GM18526 (cell line): ENCODE results near the gene NFKBIB.
A peak's percentile ranks its signal among the peaks of the same experiment; 100 is the strongest.

ENCODE experiments used
- POLR2A ChIP-seq: IDR thresholded peaks from 3 replicates; pipeline ENCODE4 v1.6.1; 2011; ENCODE audit not compliant: insufficient read length; ENCODE audit errors: extremely low read depth

The NFKBIB gene

DNA sequence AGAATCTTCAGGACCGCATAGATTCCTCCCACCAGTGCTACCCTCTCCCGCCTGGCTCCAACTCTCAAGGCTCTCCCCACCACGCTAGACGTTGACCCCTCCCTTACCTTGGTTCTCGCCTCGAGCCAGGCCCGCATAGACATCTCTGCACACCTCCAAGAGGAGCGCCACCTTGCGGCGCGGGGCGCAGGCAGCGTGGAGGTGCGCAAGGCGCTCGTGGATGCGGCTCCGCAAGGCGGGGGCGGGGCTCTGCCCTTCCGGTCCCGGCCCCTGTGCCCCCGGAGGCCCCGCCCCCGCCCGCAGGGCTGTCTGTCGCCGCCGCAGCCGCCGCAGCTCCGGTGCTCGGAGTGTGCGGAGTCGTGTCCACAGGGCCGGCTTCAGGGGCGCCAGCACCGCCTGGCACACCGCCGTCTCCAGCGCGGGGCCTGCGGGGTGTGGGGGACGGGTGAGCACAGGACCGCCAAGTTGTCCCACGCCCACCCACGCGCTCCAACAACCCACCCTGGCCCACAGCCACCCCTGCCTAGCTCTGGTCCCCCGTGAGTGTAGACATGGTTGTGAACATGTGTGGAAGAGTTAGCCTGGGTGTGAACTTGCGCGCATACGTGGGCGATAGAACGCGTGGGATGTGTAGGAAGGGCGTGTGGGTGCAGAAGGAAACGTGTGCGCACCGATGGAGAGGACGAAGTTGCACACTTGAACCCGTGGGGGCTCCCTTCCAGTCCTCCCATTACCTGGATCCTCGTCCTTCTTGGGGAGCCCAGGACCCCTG, 29.7 kb upstream of the NFKBIB start:
- no peak for TF ChIP-seq POLR2A

DNA sequence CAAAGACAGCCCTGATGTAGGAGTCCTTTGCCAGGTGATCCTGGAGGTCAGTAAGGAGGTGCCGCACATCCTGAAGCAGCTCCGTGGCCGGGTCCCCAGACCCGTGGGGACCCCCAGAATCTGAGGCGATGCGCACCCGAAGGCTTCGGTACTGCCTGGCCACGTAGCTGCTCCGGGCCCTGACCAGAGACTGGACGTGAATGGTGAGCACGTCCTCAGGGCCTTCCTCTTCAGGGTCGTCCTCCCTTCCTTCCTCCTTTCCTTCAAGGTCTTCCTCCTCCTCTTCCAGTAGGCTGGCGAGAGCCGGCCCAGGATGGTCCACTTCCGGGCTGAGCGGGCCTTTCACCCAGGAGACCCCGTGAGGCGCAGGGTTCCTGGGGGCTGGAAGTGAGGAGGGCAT, 29.2 kb upstream of the NFKBIB start:
- no peak for TF ChIP-seq POLR2A

DNA sequence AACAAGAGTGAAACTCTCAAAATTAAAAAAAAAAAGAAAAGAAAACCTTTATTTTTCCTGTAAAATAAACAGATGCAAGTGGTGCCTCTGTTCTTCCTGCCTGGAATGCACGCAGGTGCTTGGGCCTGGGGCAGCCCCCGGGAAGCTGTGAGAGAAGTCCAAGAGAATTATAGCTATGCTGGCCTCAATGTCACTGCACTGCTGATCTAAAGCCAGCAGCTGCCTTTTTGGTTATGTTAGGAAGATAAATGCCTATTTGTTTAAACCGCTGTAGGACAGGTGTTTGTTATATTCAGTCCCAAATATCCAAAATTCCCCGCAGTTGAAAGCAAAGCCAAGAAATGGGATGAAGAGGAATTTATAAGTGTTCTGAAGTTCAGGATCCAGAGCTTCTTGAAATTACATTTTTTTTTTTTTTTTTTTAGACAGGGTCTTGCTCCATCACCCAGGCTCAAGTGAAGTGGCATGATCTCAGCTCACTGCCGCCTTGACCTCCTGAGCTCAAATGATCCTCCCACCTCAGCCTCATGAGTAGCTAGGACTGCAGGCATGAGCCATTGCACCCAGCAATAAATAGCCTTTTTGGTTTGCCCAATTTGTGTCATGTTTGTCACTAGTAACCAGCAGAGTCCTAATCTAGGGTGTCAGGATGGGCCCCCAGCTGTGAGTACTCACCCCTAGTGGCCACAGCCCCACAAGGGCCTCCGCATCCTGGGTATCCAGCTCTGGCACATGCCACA, 23.9 kb upstream of the NFKBIB start:
- no peak for TF ChIP-seq POLR2A

DNA sequence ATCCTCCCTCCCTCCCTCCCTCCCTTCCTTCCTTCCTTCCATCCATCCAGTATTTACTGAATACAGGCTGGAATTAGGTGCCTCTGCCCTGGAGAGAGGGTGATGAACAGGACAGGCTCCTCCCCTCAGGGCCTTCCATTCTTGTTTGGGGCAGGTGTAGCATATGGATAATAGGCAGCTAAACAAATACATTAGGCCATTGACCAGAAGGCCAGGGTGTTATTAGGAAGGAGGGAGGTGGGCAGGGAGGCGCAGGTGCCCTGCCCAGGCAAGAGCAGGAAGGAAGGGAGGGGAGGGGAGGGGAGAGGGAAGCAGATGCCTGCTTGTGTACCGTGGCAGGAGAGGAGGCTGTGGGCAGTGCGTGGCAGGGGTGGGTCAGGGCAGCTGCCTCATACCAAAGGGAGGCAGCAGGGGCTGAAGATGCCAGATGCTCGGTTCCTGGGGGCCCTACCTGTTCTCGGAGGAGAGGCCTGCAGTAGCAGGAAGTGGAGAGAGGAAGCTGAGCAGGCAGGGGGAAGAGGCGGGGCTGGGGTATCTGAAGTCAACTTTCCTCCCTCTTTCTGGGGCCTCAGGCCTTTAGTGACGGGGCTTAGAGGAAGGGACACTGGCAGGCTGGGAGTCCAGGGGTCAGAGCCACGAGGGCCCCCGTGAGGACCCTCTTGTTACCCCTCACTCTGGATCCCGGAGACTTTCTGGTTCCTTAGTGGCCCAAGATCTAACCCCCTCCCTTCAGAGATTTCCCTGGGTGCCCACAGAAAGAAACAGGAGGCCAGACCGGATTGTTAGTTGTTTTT, 21.8 kb upstream of the NFKBIB start, which contains the start of gene RINL:
Gene RINL (minus strand): TSS at position 495 of the 794 bp plus-strand sequence. CDS start 1,533 bp downstream, outside the sequence.
- TF ChIP-seq POLR2A = peak; percentile 75

DNA sequence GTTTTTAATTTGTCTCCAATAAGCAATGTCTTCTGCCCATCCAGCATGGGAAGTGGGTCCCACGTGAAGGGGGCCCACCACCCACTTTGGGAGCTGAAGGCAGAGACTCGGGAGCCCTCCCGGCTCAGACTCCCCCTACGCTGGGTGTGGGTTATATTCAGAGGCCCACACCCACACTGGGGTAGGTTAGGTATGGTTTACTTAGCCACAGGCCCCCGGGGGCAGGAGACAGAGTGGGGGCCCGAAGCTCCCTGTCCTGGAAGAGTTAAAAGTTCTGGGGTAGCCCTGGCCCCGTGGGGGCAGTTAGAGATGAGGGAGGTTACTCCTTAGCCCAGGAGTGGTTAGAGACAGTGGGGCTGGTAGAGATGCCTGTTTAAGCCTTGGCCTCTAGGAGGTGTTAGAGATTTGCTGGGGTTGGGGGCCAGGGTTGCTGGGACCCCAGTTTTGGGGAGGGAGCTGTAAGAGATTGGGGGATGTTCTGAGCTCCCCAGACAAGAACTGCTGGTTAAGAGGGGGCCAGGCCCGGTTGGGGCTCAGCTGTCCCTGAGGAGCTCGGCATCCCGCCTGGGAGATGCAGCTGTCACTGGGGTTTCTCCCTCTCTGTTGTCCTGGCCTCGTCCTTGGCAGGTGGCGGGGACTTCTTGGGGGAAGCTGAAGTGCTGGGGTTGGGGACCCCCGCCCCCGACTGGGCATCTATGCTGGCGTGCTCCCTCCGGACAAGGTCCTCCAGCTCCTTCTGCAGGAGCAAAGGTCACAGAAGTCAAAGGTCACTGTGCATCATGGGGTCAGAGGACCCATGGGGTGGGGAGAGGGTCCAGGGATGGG, 21.0 kb upstream of the NFKBIB start:
- TF ChIP-seq POLR2A = no peak

DNA sequence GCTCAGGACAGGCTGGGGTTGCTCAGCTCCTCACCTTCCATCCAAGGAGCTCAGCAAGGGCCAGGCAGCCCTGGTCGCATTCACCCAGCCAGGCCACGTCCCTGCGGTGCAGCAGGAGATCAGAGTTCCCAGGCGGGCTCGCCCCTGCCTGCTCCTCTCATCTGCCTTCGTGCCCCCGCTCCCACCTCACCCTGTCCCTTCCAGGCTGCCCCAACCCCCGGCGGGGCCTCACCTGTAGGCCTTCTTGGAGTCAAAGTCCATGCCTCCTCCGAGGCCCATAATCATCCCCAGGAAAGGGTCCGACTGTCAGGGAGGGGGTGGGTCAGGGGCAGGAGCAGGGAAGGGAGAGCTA, 20.4 kb upstream of the NFKBIB start:
- no peak for TF ChIP-seq POLR2A

DNA sequence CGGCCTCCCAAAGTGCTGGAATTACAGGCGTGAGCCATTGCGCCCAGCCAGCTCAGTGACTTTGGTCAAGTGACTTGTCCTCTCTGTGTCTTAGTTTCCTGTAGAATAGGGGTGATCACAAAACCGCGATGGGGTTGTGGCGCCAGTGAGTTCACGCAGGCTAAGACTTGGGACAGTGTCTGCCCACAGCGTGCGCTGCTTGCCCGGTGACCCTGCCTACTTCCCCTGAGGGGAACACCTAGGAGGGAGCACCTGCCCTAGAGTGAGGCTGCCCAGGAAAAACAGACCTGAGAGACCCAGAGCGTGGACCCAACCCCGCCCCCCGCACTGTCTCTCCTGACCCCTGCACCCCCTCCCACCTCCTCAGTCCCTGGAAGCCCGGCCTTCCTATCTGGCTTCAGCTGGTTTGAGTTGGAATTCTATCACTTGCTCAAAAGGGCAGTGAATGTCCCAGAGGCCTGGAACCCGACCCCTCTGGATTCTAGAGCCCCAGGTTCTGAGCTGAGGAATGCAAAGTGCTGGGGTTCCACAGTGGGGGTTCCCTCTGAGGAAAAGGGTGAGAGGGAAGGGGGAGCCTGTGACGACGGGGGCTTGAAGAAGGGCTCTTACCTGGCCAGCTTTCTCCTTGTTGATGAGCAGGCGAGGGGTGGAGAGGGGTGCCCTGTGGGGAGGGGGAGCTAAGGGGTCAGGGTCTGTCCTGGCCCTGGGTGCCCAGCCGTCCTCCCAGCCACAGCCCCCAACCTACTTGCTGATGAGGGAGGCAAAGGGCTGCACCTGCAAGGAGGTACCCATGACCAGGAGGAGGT, 19.5 kb upstream of the NFKBIB start:
- no peak for TF ChIP-seq POLR2A

DNA sequence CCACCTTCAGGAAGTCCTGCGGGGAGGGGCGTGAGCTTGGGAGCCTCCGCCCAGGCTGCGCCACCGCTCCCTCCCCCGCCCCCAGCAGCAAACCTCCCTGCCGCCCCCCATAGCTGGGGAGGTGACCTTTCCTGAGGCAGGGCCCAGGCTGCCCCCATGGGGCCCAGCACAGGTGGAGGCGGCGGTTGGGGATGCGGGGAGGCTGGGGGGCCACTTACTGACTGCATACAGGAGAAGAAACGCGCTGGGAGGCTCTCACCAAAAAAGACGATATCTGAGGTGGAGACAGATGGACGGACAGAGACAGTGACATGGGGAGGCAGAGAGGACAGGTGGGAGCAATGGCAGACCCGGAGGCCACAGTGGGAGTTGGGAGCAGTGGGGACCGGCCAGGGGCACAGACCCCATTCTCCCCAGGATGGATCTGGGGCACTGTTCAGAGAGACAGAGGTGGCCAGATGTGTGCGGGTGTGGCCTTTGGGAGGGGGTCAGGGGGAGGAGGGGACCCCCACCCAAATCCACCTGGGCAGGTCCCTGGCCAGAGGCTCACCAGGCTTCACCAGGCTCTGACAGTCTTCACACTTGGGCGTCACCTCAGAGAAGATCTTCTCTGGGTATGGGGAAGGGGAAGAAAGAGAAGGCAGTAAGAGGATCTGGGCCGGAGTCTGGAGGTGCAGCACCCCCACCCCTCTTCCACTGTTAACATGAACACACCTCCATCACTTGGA, 18.7 kb upstream of the NFKBIB start:
- no peak for TF ChIP-seq POLR2A

DNA sequence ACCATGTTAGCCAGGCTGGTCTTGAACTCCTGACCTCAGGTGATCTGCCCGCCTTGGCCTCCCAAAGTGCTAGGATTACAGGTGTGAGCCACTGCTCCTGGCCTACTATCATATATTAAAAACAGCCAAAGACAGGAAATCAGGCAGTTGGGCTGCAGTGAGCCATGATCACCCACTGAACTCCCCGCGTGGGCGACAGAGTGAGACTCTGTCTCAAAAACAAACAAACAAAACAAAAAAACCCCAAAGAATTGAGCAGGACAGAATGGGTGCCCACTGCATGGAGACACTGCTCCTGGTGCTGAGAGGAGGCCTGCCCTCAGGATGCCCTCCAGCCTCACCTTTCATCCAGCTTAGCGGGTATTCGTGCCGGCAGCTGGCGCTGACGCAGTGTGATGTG, 16.5 kb upstream of the NFKBIB start:
- TF ChIP-seq POLR2A = no peak

DNA sequence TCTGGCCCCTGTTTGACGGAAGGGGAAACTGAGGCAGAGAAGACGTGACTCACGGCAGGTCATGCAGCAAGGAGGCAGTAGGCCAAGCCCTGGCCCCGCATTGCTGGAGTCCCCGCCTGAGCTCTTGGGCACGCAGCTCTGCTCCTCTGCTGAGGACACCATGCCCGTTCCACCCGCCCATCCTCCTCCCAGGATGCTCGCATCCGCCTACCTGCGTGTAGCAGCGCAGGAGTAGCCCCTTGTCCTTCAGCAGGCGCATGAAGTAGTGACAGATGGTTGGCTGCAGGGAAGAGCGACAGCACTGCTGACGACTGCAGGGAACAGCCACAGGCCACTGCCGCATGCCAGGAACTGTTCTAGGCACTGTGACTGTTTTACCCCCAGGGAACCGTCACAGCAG, 10.9 kb upstream of the NFKBIB start:
- TF ChIP-seq POLR2A = no peak

DNA sequence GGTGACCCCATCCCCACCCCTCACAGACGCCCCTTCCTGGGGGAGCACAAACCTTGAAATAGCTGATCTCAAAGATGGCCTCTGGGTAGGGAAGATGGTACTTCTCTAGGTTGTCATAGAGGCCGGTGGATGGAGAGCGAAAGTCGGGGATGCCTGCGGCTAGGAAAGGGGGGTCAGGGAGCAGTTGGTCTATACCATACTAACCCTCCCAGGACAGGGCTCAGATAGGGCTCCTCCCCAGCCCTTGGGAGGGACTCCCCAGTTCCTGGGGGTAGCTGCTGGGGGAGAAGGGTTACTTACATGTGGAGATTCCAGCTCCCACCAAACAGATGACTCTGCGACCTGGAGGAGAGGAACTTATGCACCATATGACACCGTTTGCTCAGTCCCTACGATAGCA, 10.0 kb upstream of the NFKBIB start:
- TF ChIP-seq POLR2A = no peak

DNA sequence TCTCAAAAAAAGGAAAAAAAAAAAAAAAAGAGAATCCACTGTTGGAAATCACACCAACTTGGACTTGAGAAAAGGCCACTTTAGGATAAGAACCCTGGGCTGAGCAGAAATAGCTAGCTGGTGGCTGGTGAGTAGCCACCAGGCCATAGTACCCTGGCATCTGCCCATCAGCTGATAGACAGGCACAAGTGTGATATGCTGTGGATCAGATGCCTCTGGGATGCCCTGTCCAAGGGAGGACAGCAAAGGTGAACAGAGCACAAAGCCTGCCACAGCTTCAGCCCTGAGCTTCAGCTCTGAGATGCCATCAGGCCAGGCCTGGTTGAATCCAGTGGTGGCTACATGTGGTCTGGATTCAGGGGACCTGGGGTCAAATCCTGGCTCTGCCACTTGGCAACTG, 9.1 kb upstream of the NFKBIB start:
- no peak for TF ChIP-seq POLR2A

DNA sequence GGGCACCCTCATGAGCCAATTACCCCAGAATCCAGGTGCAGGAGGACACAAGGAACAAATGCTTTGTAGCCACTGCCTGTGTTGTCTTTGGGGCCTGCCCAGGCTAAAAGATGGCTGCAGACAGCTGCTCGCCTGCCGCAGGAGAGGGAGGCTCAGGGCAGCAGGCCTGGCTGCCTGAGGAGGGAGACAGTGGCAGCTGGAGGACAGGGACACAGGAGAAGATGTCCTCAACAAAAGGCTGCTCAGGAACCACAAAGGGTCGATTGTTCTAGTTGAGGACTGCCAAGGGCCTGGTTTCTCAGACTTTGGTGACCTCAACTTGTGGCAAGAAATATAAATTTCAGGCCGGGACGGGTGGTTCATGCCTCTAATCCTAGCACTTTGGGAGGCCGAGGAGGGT, 8.0 kb upstream of the NFKBIB start:
- no peak for TF ChIP-seq POLR2A

DNA sequence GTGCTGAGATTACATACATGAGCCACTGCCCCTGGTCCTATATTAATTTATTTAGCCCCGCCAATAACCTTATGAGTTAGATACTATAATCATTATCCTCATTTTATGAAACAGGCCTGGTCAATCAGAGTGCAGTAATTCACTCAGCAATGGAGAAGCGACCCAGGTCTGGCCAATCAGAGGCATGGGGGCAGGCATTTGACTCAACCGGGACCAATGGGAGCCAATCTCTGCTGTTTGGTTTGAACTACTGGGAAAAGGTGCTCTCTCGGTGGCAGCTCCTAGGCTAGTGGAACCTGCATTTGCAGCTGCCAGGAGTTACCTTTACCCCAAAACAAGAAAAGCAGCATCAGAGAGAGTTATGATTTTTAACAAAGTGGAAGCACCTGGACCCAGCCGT, 6.9 kb upstream of the NFKBIB start:
- no peak for TF ChIP-seq POLR2A

DNA sequence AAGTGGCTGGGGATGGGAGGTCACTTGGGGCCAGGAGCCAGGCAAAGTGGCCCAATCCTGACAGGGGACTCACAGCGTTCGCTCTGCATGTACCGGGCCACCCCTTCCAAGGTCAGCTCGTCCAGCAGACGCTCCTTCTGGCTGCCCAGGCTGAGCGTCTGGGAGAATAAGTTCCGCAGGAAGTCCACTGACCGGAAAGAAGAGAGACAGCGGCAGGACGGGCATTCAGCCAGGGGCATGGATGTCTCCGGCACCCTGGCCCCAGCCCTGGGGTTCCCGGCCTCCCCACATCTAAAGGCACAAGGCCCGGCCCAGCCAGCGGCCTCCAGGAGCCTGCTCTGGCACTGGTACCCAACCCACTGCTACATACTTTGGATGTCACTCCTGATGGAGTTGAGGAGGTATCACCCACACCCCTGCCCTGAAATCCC, 6.4 kb upstream of the NFKBIB start:
- TF ChIP-seq POLR2A = no peak
